GM12878 (cell line): ENCODE measurements around the gene LRRC61. TPM values are rescaled to one million over a fixed set of nuclear protein-coding genes. Genes with fewer than 3 reads are reported as not detected.

Source experiments
- ATF7 ChIP-seq: fragments of 450-650 bp; IDR thresholded peaks from 2 replicates; pipeline ENCODE4 v1.6.1; 2016; ENCODE audit warnings: low read depth, mild to moderate bottlenecking
- BCL11A ChIP-seq: IDR thresholded peaks from 2 replicates; pipeline ENCODE4 v1.6.1; 2011; ENCODE audit warnings: low read depth, low read length
- CHD4 ChIP-seq: fragments of 200-600 bp; sonication (generic); IDR thresholded peaks from 2 replicates; pipeline ENCODE4 v1.6.1; 2016; ENCODE audit warnings: mild to moderate bottlenecking
- CREB1 ChIP-seq: IDR thresholded peaks from 2 replicates; pipeline ENCODE4 v1.6.1; 2012; ENCODE audit warnings: low read depth, mild to moderate bottlenecking, inconsistent platforms
- CREM ChIP-seq: IDR thresholded peaks from 2 replicates; pipeline ENCODE4 v1.6.1; 2014; ENCODE audit warnings: antibody characterized with exemption, low read depth
- EED ChIP-seq: sonication (generic); IDR thresholded peaks from 2 replicates; pipeline ENCODE4 v1.6.1; 2016; ENCODE audit warnings: antibody characterized with exemption, low read depth
- IKZF2 ChIP-seq, 2 experiments: fragments of 450-650 bp; IDR thresholded peaks; 2 replicates each; pipeline ENCODE4 v1.6.1; 2017; ENCODE audit warnings: mild to moderate bottlenecking in 2 of 2, moderate library complexity in 2 of 2
- JUNB ChIP-seq: IDR thresholded peaks from 2 replicates; pipeline ENCODE4 v1.6.1; 2016; ENCODE audit warnings: antibody characterized with exemption, mild to moderate bottlenecking
- JUND ChIP-seq: IDR thresholded peaks from 2 replicates; pipeline ENCODE4 v1.6.1; 2012; ENCODE audit warnings: low read depth, mild to moderate bottlenecking, low read length, improper control_type of control experiment, moderate library complexity
- MTA2 ChIP-seq: fragments of 450-650 bp; IDR thresholded peaks from 2 replicates; pipeline ENCODE4 v1.6.1; 2016; ENCODE audit warnings: low read depth, mild to moderate bottlenecking, moderate library complexity
- NFXL1 ChIP-seq: fragments of 450-650 bp; IDR thresholded peaks from 2 replicates; pipeline ENCODE4 v1.6.1; 2017; ENCODE audit warnings: antibody characterized with exemption, mild to moderate bottlenecking, borderline replicate concordance
- PAX5 ChIP-seq: IDR thresholded peaks from 2 replicates; pipeline ENCODE4 v1.6.1; 2011; ENCODE audit warnings: low read depth, low read length, borderline replicate concordance
- POLR2AphosphoS2 ChIP-seq: IDR thresholded peaks from 2 replicates; pipeline ENCODE4 v1.6.1; 2011; ENCODE audit warnings: low read depth, mild to moderate bottlenecking, low read length, improper control_type of control experiment, moderate library complexity
- POLR2AphosphoS5 ChIP-seq: IDR thresholded peaks from 2 replicates; pipeline ENCODE4 v1.6.1; 2011; ENCODE audit warnings: mild to moderate bottlenecking, low read length, inconsistent platforms
- POU2F2 ChIP-seq: IDR thresholded peaks from 3 replicates; pipeline ENCODE4 v1.6.1; 2011; ENCODE audit warnings: low read depth, mild to moderate bottlenecking, low read length, borderline replicate concordance
- RAD51 ChIP-seq: fragments of 450-650 bp; IDR thresholded peaks from 2 replicates; pipeline ENCODE4 v1.6.1; 2016; ENCODE audit warnings: moderate library complexity, mild to moderate bottlenecking, inconsistent platforms
- SIN3A ChIP-seq: IDR thresholded peaks from 2 replicates; pipeline ENCODE4 v1.6.1; 2012; ENCODE audit warnings: low read depth, low read length, improper control_type of control experiment
- SREBF1 ChIP-seq: IDR thresholded peaks from 2 replicates; pipeline ENCODE4 v1.6.1; 2012; ENCODE audit warnings: mild to moderate bottlenecking, low read length
- STAT1 ChIP-seq: fragments of 450-650 bp; conservative IDR thresholded peaks from 2 replicates; pipeline ENCODE4 v1.6.1; 2014; ENCODE audit warnings: antibody characterized with exemption, mild to moderate bottlenecking
- TCF7 ChIP-seq: IDR thresholded peaks from 2 replicates; pipeline ENCODE4 v1.6.1; 2014; ENCODE audit warnings: antibody characterized with exemption, borderline replicate concordance
- YBX1 ChIP-seq: fragments of 450-650 bp; IDR thresholded peaks from 2 replicates; pipeline ENCODE4 v1.6.1; 2016; ENCODE audit warnings: antibody characterized with exemption
- YY1 ChIP-seq: IDR thresholded peaks from 2 replicates; pipeline ENCODE4 v1.6.1; 2011; ENCODE audit warnings: low read depth, mild to moderate bottlenecking, low read length
- ZNF24 ChIP-seq: fragments of 450-650 bp; IDR thresholded peaks from 2 replicates; pipeline ENCODE4 v1.6.1; 2017; ENCODE audit warnings: antibody characterized with exemption, mild to moderate bottlenecking
- polyA plus RNA-seq, 11 experiments: library from polyadenylated mRNA; depleted of rRNA in 4 of 11; unstranded in 6 of 11; stranded (reverse) in 5 of 11; fragments of >200 nt; fragmentation: Nextera tagmentation in 4 of 11; fragmentation: Illumina TruSeq in 1 of 11; extraction: Ambion mirVana in 4 of 11; extraction: Trizol in 1 of 11; gene quantifications; 1 replicate in 1 of 11; 2 replicates in 10 of 11; pipeline versions ENCODE4 v1.2.1 to v1.2.3, GENCODE V29; 2011 to 2016; ENCODE audit warnings: inconsistent platforms in 2 of 11, missing spikeins in 2 of 11, low read depth in 1 of 11
- total RNA-seq, 4 experiments: library from RNA; depleted of rRNA in 3 of 4; stranded (reverse); fragments of >200 nt in 3 of 4; fragmentation: Illumina TruSeq in 1 of 4; extraction: Trizol in 1 of 4; gene quantifications; 2 replicates each; pipeline versions ENCODE4 v1.2.1 to v1.2.3, GENCODE V29; 2013 to 2021
- TF ChIP-seq, protein P1 (sequence below): fragments of 450-650 bp; IDR thresholded peaks from 2 replicates; pipeline ENCODE4 v1.6.1; 2017; ENCODE audit warnings: borderline replicate concordance
- TF ChIP-seq, protein P2 (sequence below): fragments of 450-650 bp; IDR thresholded peaks from 2 replicates; pipeline ENCODE4 v1.6.1; 2017; ENCODE audit warnings: mild to moderate bottlenecking, moderate library complexity
- TF ChIP-seq, protein P3 (sequence below): IDR thresholded peaks from 2 replicates; pipeline ENCODE4 v1.6.1; 2012; ENCODE audit warnings: low read depth, low read length, improper control_type of control experiment

Gene LRRC61
- total and polyA plus RNA-seq, 10 of the 15 experiments (the other 5 are each of a cell fraction or from before 2014, with no cell fraction given), result 1.4 to 54.2 (median 21.8) TPM

GRCh38 chr7:150368884-150369747 is 46.0 kb downstream of the LRRC61 start (continued):
- TF ChIP-seq, protein P1, sequence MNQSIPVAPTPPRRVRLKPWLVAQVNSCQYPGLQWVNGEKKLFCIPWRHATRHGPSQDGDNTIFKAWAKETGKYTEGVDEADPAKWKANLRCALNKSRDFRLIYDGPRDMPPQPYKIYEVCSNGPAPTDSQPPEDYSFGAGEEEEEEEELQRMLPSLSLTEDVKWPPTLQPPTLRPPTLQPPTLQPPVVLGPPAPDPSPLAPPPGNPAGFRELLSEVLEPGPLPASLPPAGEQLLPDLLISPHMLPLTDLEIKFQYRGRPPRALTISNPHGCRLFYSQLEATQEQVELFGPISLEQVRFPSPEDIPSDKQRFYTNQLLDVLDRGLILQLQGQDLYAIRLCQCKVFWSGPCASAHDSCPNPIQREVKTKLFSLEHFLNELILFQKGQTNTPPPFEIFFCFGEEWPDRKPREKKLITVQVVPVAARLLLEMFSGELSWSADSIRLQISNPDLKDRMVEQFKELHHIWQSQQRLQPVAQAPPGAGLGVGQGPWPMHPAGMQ, result no peak
- TF ChIP-seq, protein P2, sequence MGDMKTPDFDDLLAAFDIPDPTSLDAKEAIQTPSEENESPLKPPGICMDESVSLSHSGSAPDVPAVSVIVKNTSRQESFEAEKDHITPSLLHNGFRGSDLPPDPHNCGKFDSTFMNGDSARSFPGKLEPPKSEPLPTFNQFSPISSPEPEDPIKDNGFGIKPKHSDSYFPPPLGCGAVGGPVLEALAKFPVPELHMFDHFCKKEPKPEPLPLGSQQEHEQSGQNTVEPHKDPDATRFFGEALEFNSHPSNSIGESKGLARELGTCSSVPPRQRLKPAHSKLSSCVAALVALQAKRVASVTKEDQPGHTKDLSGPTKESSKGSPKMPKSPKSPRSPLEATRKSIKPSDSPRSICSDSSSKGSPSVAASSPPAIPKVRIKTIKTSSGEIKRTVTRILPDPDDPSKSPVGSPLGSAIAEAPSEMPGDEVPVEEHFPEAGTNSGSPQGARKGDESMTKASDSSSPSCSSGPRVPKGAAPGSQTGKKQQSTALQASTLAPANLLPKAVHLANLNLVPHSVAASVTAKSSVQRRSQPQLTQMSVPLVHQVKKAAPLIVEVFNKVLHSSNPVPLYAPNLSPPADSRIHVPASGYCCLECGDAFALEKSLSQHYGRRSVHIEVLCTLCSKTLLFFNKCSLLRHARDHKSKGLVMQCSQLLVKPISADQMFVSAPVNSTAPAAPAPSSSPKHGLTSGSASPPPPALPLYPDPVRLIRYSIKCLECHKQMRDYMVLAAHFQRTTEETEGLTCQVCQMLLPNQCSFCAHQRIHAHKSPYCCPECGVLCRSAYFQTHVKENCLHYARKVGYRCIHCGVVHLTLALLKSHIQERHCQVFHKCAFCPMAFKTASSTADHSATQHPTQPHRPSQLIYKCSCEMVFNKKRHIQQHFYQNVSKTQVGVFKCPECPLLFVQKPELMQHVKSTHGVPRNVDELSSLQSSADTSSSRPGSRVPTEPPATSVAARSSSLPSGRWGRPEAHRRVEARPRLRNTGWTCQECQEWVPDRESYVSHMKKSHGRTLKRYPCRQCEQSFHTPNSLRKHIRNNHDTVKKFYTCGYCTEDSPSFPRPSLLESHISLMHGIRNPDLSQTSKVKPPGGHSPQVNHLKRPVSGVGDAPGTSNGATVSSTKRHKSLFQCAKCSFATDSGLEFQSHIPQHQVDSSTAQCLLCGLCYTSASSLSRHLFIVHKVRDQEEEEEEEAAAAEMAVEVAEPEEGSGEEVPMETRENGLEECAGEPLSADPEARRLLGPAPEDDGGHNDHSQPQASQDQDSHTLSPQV, result no peak
- TF ChIP-seq STAT1 (no peak), ZNF24 (no peak), SIN3A (peak; percentile 56; the same call in 1 of the 2 replicates), ATF7 (peak; percentile 34; the same call in 1 of the 2 replicates), PAX5 (0 out of 2 replicates have a peak, but pooled peaks have one; percentile 21), JUNB (no peak), POLR2AphosphoS2 (no peak), CREM (0 out of 2 replicates have a peak, but pooled peaks have one; percentile 36), IKZF2 (IDR thresholded peaks at IDR 0.05) (peak; percentile 73 to 74; a peak in 2 of 4 replicates), YY1 (no peak), TCF7 (no peak), BCL11A (peak; percentile 53; the same call in 1 of the 2 replicates), JUND (no peak), MTA2 (peak; percentile 54; the same call in 1 of the 2 replicates), SREBF1 (no peak), EED (peak; percentile 13; the same call in 1 of the 2 replicates), POLR2AphosphoS5 (peak; percentile 86), CREB1 (no peak), YBX1 (no peak), RAD51 (no peak), NFXL1 (no peak), POU2F2 (no peak), CHD4 (no peak)
- TF ChIP-seq, protein P3, sequence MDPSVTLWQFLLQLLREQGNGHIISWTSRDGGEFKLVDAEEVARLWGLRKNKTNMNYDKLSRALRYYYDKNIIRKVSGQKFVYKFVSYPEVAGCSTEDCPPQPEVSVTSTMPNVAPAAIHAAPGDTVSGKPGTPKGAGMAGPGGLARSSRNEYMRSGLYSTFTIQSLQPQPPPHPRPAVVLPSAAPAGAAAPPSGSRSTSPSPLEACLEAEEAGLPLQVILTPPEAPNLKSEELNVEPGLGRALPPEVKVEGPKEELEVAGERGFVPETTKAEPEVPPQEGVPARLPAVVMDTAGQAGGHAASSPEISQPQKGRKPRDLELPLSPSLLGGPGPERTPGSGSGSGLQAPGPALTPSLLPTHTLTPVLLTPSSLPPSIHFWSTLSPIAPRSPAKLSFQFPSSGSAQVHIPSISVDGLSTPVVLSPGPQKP, result no peak
